Measurements from ENCODE around the gene ASCC3.
"Not testable (repeated sequence)": the region's sequence is repeated elsewhere in the genome, so short reads cannot be mapped to it uniquely, and the experiment has no call there.

DNA sequence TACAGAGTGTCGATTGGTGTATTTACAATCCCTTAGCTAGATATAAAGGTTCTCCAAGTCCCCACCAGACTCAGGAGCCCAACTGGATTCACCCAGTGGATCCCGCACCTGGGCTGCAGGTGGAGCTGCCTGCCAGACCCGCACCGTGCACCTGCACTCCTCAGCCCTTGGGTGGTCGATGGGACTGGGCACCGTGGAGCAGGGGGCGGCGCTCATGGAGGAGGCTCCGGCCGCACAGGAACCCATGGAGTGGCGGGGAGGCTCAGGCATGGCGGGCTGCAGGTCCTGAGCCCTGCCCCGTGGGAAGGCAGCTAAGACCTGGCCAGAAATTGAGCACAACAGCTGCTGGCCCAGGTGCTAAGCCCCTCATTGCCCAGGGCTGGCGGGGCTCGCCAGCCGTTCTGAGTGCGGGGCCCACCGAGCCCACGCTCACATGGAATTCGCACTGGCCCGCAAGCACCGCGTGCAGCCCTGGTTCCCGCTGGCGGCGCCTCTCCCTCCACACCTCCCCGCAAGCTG lies 52.0 kb downstream of the ASCC3 start:
- not testable (repeated sequence) for TF ChIP-seq CTCF (IDR thresholded peaks at IDR 0.05; ENCODE audit: extremely low read depth in 1 of 2, insufficient read depth in 1 of 2, low read depth in 1 of 2, low read length in 2 of 2); JUN (IDR thresholded peaks at IDR 0.05; ENCODE audit: borderline replicate concordance, insufficient read depth, insufficient read length, low read depth); POLR2A (IDR thresholded peaks at IDR 0.05; ENCODE audit: low read depth, low read length); EZH2 (IDR thresholded peaks at IDR 0.05; ENCODE audit: borderline replicate concordance, low read depth, low read length, severe bottlenecking); GATA2 (IDR thresholded peaks at IDR 0.05; ENCODE audit: insufficient read depth, insufficient read length, low read depth, low read length); MYC (IDR thresholded peaks at IDR 0.05; ENCODE audit: low read depth, low read length)
